ENCODE data around the gene USP51.
"Not testable (repeated sequence)": the region's sequence is repeated elsewhere in the genome, so short reads cannot be mapped to it uniquely, and the experiment has no call there.

Gene USP51

GRCh38 chrX:55465791-55466190, 23.9 kb downstream of the USP51 start:
- in situ Hi-C loops (cut with MboI; ENCODE audit: low sequenced_read_pairs): not testable (repeated sequence)

- in situ Hi-C loops (cut with MboI; ENCODE audit: low sequenced_read_pairs): not testable (repeated sequence)
Observed at GRCh38 chrX:55465108-55465507, 24.5 kb downstream of the USP51 start.

GRCh38 chrX:55464050-55464449, 25.6 kb downstream of the USP51 start:
- in situ Hi-C loops (cut with MboI; ENCODE audit: low sequenced_read_pairs): not testable (repeated sequence)

- in situ Hi-C loops (cut with MboI; ENCODE audit: low sequenced_read_pairs): not testable (repeated sequence)
Observed at GRCh38 chrX:55459926-55460325, 29.7 kb downstream of the USP51 start.

GRCh38 chrX:55459426-55459825, 30.2 kb downstream of the USP51 start:
- in situ Hi-C loops (cut with MboI; ENCODE audit: low sequenced_read_pairs): not testable (repeated sequence)

- in situ Hi-C loops (cut with MboI; ENCODE audit: low sequenced_read_pairs): not testable (repeated sequence)
Observed at GRCh38 chrX:55455708-55456107, 33.9 kb downstream of the USP51 start.

- in situ Hi-C loops (cut with MboI; ENCODE audit: low sequenced_read_pairs): no loop called here
Observed at GRCh38 chrX:55452833-55453124, 36.9 kb downstream of the USP51 start.

- in situ Hi-C loops (cut with MboI; ENCODE audit: low sequenced_read_pairs): no loop called here
Observed at GRCh38 chrX:55451990-55452832, 37.4 kb downstream of the USP51 start, which contains the start of gene MAGEH1. MAGEH1 (plus strand) TSS chrX:55452127; CDS start chrX:55452375, 248 bp downstream.

- in situ Hi-C loops (cut with MboI; ENCODE audit: low sequenced_read_pairs): no loop called here
Observed at GRCh38 chrX:55451626-55451989, 38.0 kb downstream of the USP51 start.

- in situ Hi-C loops (cut with MboI; ENCODE audit: low sequenced_read_pairs): no loop called here
Observed at GRCh38 chrX:55451141-55451540, 38.5 kb downstream of the USP51 start.

GRCh38 chrX:55450259-55450658, 39.4 kb downstream of the USP51 start:
- in situ Hi-C loops (cut with MboI; ENCODE audit: low sequenced_read_pairs): no loop called here

- in situ Hi-C loops (cut with MboI; ENCODE audit: low sequenced_read_pairs): not testable (repeated sequence)
Observed at GRCh38 chrX:55443468-55443867, 46.2 kb downstream of the USP51 start.
